CD1c-positive myeloid dendritic cell (primary cell): ENCODE data around the gene SNRPN.
"Not testable (repeated sequence)": the region's sequence is repeated elsewhere in the genome, so short reads cannot be mapped to it uniquely, and the experiment has no call there.

Experiments
- DNase-seq: peaks from one replicate; pipeline ENCODE4 v3.0.0-alpha.2; 2016; ENCODE audit errors: extremely low spot score

The SNRPN gene

GRCh38 chr15:24971052-24971451, 16.3 kb downstream of the SNRPN start:
- no peak for DNase-seq

DNA sequence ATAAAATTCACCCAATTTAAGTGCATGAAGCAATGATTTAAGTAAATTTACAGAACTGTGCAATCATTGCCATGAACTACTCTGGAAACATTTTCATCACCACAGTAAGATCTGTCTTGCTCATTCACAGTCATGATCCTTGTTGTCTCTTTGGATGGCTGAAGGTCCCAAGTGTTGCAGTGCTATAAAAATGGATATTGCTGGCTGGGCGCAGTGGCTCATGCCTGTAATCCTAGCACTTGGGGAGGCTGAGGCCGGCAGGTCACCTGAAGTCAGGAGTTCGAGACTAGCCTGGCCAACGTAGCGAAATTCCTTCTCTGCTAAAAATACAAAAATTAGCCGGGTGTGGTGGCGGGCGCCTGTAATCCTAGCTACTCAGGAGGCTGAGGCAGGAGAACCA, 17.0 kb downstream of the SNRPN start:
- no peak for DNase-seq

- DNase-seq, result not testable (repeated sequence)
Measured at GRCh38 chr15:24972707-24973106, 17.9 kb downstream of the SNRPN start.

- DNase-seq, result no peak
Measured at GRCh38 chr15:24976932-24977331, 22.1 kb downstream of the SNRPN start.

DNA sequence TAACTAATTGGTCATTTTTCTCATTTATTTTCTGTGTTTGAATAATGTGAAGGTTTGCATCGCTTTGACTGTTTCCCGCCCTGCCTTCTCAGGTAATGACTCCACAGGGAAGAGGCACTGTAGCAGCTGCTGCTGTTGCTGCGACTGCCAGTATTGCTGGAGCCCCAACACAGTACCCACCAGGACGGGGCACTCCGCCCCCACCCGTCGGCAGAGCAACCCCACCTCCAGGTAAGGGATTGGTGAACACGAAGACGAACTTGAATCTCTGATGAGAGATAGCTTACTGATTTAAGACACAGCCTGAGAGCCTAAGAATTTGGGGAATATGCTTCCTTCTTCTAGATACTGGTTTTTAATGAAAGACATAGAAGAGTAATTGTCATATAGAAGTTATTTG, 22.9 kb downstream of the SNRPN start:
- no peak for DNase-seq

- no peak for DNase-seq
Measured at GRCh38 chr15:24985224-24985623, 30.4 kb downstream of the SNRPN start.

DNA sequence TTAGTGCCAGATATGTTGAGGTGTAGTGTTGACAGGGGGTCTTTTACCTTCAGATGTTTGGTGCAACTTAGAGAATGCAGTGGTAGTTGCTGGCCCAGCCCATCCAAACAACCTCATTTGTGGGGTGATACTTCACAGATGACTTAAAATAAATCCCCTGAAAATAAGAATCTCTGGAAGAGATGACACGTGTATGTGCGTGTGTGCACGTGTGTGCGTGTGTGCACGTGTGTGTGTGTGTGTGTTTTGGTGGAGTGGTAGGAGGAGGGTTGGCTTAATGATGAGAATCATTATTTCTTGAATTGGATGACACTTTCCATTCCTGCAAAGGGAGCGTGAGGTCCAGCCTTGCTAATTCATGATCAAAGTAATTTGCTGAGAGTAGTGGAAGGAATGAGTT, 31.9 kb downstream of the SNRPN start:
- no peak for DNase-seq

DNA sequence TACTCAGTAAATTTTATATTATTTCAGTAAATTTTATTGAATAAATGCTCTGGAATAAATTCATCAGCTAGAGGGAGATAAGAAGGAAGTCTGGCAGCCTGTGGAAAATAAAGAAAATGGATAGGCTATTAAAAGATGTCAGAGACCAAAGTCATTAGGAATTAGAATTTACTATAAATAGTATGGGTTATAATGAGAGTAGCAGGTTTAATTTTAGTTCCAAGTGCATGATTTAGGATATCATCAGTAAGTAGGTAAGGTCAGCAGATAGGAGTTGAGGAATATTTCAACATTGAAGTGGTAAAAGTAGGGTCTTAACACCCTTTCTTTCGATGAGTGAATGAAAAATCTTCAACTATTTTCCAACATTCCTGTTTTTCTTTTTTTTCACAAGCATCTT, 64.6 kb downstream of the SNRPN start:
- no peak for DNase-seq

GRCh38 chr15:25022233-25022632, 67.4 kb downstream of the SNRPN start:
- no peak for DNase-seq
